Measurements from ENCODE around the gene CLDND1.
"Not testable (repeated sequence)": the region's sequence is repeated elsewhere in the genome, so short reads cannot be mapped to it uniquely, and the experiment has no call there.

DNA sequence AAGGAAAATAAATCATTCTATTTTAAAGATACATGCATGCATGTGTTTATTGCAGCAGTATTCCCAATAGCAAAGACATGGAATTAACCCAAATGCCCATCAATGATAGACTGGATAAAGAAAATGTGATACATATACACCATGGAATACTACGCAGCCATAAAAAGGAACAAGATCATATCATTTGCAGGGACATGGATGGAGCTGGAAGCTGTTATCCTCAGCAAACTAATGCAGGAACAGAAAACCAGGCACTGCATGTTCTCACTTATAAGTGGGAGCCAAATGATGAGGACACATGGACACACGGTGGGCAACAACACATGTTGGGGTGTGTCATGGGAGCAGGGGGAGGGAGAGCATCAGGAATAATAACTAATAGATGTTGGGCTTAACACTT is 37.1 kb upstream of the CLDND1 start:
- not testable (repeated sequence) for TF ChIP-seq CTCF (IDR thresholded peaks at IDR 0.05; ENCODE audit: low read depth, low read length, missing input control); EGR1 (IDR thresholded peaks at IDR 0.05; ENCODE audit: low read depth in 2 of 2); TAF1 (conservative IDR thresholded peaks at IDR 0.05); RAD21 (IDR thresholded peaks at IDR 0.05); ZBTB33 (IDR thresholded peaks at IDR 0.05); SP1 (IDR thresholded peaks at IDR 0.05); ATF3 (IDR thresholded peaks at IDR 0.05); RXRA (IDR thresholded peaks at IDR 0.05); FOXA1 (IDR thresholded peaks at IDR 0.05)
- TF ChIP-seq, protein P1, sequence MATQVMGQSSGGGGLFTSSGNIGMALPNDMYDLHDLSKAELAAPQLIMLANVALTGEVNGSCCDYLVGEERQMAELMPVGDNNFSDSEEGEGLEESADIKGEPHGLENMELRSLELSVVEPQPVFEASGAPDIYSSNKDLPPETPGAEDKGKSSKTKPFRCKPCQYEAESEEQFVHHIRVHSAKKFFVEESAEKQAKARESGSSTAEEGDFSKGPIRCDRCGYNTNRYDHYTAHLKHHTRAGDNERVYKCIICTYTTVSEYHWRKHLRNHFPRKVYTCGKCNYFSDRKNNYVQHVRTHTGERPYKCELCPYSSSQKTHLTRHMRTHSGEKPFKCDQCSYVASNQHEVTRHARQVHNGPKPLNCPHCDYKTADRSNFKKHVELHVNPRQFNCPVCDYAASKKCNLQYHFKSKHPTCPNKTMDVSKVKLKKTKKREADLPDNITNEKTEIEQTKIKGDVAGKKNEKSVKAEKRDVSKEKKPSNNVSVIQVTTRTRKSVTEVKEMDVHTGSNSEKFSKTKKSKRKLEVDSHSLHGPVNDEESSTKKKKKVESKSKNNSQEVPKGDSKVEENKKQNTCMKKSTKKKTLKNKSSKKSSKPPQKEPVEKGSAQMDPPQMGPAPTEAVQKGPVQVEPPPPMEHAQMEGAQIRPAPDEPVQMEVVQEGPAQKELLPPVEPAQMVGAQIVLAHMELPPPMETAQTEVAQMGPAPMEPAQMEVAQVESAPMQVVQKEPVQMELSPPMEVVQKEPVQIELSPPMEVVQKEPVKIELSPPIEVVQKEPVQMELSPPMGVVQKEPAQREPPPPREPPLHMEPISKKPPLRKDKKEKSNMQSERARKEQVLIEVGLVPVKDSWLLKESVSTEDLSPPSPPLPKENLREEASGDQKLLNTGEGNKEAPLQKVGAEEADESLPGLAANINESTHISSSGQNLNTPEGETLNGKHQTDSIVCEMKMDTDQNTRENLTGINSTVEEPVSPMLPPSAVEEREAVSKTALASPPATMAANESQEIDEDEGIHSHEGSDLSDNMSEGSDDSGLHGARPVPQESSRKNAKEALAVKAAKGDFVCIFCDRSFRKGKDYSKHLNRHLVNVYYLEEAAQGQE (IDR thresholded peaks at IDR 0.05) = not testable (repeated sequence)

All from liver (tissue), 3 donors.